Heart left ventricle (tissue), 16 donors: ENCODE data around the gene MGA. TPM values are rescaled to one million over a fixed set of nuclear protein-coding genes. Genes with fewer than 3 reads are reported as not detected.

Source experiments
- ATAC-seq, 4 donors: fragments of 200-7000 bp; cut with Tn5 transposase; one replicate each; pipeline ENCODE4 v1.9.1; 2020 to 2022; ENCODE audit warnings: moderate library complexity in 4 of 4, mild to moderate bottlenecking in 3 of 4, moderate number of reproducible peaks in 1 of 4
- DNase-seq, 5 donors: peaks; one replicate each; pipeline ENCODE4 v3.0.0-alpha.2; 2020
- H3K27ac ChIP-seq, 12 donors: fragments of 200-600 bp; sonication (generic) in 4 of 12; one replicate each; pipeline versions ENCODE4 v1.5.0 to v1.8.0; 2016 to 2022; ENCODE audit warnings: mild to moderate bottlenecking in 2 of 12
- H3K27me3 ChIP-seq, 9 donors: fragments of 200-600 bp; sonication (generic) in 2 of 9; one replicate each; pipeline versions ENCODE4 v1.5.1 to v1.8.0; 2016 to 2022; ENCODE audit warnings: mild to moderate bottlenecking in 3 of 9
- H3K36me3 ChIP-seq, 9 donors: fragments of 200-600 bp; sonication (generic) in 2 of 9; one replicate each; pipeline versions ENCODE4 v1.5.0 to v1.8.0; 2018 to 2022; ENCODE audit warnings: mild to moderate bottlenecking in 2 of 9
- H3K4me1 ChIP-seq, 12 donors: fragments of 200-600 bp; sonication (generic) in 4 of 12; one replicate each; pipeline versions ENCODE4 v1.5.0 to v1.8.0; 2016 to 2022; ENCODE audit warnings: mild to moderate bottlenecking in 3 of 12
- H3K4me3 ChIP-seq, 12 donors: fragments of 200-600 bp; sonication (generic) in 4 of 12; one replicate each; pipeline versions ENCODE4 v1.5.0 to v1.8.0; 2017 to 2022; ENCODE audit warnings: mild to moderate bottlenecking in 9 of 12, moderate library complexity in 4 of 12
- H3K9me3 ChIP-seq, 12 donors: fragments of 200-600 bp; sonication (generic) in 4 of 12; one replicate each; pipeline versions ENCODE4 v1.5.0 to v1.8.0; 2016 to 2022; ENCODE audit warnings: mild to moderate bottlenecking in 1 of 12
- POLR2A ChIP-seq, 2 donors: fragments of 450-650 bp; IDR thresholded peaks; one replicate each; pipeline ENCODE4 v1.6.1; 2017; ENCODE audit warnings: antibody characterized with exemption in 2 of 2, mild to moderate bottlenecking in 2 of 2, moderate library complexity in 2 of 2
- WGBS, 4 donors: extraction: QIAGEN DNeasy Blood & Tissue Kit in 2 of 4; methylation state at CpG; one replicate each; pipeline versions ENCODE4 v1.1.5 to v1.1.7; 2013 to 2018; 5-methylcytosine and 5-hydroxymethylcytosine counted together
- intact Hi-C, 10 donors: fragments of 100-400 bp; cut with DNase I; formaldehyde crosslinking; loops; one replicate each; pipeline versions ENCODE4 v1.11.1 to v1.14.2; 2022
- polyA plus RNA-seq, 2 donors: library from polyadenylated mRNA; stranded (reverse); fragments of 200-250 nt; gene quantifications; one replicate each; pipeline ENCODE4 v1.2.3, GENCODE V29; 2013
- total RNA-seq, 9 donors: library from RNA; depleted of rRNA in 2 of 9; stranded (reverse); fragments of >200 nt in 2 of 9; fragmentation: NEBNext Ultra II Directional in 3 of 9; extraction: Animal tissue kit (Norgen Biotek cat#: 25700) in 3 of 9; gene quantifications; one replicate each; pipeline versions ENCODE4 v1.1.0 to v1.2.4, GENCODE V29; 2016 to 2023
- TF ChIP-seq, protein P1 (sequence below), 12 donors: fragments of 200-600 bp; sonication (generic) in 4 of 12; IDR thresholded peaks; one replicate each; pipeline versions ENCODE4 v1.5.0 to v1.8.0; 2018 to 2022; ENCODE audit warnings: antibody characterized with exemption in 12 of 12, mild to moderate bottlenecking in 5 of 12
- donor health status: ischemic (EF 13 %, LVEDD 7.1; RV severe dilation, severe dysfunction).
- donor health status: healthy with polysubstance abuse.
- donor health status: DM: no; HTN: yes; CAD: no.
- donor health status: DM: no; HTN: no; CAD: no.
- donor health status: ischemic (EF 25% LVEDD 6.9; RV normal size, moderate dysfunction).
- donor health status: ischemic (EF 25% LVEDD 5.7; RV mildly dilated, moderate dysfunction).
- donor health status: healthy.
- donor health status: DM: yes; HTN: yes; CAD: no.
- donor health status: ischemic (EF 35%, LVEDD 5.7; RV mildly dilated, moderate dysfunction).
- donor health status: nonischemic (EF 11% LVEDD 7.7; RV severe dilation, severe dysfunction).
- donor health status: DM: yes; HTN: yes; CAD: no.
- donor health status: PGD.
- donor health status: ischemic (EF 29% LVEDD 5.4; RV normal size, mild dysfunction).
- donor health status: nonischemic (EF 23%, LVEDD 6.1; RV moderate dilation, normal function).

The MGA gene
- total and polyA plus RNA-seq, 11 donors, result 5.3 to 58.7 (median 34.5) TPM

DNA sequence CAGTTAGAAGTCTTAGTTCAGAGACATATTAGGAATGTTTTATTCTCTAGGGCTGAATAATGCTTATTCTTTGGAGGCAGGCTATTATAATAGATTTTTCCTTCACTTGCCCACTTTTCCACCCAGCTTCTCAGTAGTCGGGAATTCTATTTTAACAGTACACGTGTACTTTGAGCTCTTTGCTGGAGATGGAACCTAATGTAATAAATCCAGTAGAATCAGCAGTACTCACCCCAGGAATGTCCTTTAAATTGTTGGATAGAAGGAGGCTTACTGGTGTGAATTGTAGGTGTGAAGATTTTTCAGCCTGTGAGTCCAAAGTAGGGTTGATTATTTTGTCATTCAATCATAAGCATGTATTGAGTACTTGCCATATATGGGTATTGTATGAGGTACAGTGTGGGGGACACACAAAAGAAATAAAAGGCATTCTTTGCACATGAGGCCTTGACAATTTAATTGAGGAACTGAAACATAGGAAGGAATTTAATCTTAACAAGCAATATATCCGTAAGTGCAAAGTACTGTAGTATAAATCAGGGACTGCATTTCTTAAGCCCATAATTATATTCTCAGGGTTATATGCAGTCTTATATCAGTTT is 29.5 kb upstream of the MGA start:
- H3K4me1 ChIP-seq, result peaks cover 0 to 28% (median 12%) of the 10 kb centered on the region in 12 donors
- no peak for TF ChIP-seq POLR2A (IDR thresholded peaks at IDR 0.05)
- TF ChIP-seq, protein P1, sequence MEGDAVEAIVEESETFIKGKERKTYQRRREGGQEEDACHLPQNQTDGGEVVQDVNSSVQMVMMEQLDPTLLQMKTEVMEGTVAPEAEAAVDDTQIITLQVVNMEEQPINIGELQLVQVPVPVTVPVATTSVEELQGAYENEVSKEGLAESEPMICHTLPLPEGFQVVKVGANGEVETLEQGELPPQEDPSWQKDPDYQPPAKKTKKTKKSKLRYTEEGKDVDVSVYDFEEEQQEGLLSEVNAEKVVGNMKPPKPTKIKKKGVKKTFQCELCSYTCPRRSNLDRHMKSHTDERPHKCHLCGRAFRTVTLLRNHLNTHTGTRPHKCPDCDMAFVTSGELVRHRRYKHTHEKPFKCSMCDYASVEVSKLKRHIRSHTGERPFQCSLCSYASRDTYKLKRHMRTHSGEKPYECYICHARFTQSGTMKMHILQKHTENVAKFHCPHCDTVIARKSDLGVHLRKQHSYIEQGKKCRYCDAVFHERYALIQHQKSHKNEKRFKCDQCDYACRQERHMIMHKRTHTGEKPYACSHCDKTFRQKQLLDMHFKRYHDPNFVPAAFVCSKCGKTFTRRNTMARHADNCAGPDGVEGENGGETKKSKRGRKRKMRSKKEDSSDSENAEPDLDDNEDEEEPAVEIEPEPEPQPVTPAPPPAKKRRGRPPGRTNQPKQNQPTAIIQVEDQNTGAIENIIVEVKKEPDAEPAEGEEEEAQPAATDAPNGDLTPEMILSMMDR (IDR thresholded peaks at IDR 0.05), result no peak
- DNase-seq (no peak), ATAC-seq (no peak)
- H3K27ac ChIP-seq, result no peak overlapping the region
- no peaks in the 10 kb centered on the region for H3K27me3 ChIP-seq
- H3K36me3 ChIP-seq, result no peaks in the 10 kb centered on the region
- no peaks in the 10 kb centered on the region for H3K9me3 ChIP-seq
- H3K4me3 ChIP-seq, result no peak overlapping the region
- 67 to 81% (median 70%) methylated on average over 3 of the region's 3 CpGs for WGBS, 4 donors
- intact Hi-C loops, result no loop called here

DNA sequence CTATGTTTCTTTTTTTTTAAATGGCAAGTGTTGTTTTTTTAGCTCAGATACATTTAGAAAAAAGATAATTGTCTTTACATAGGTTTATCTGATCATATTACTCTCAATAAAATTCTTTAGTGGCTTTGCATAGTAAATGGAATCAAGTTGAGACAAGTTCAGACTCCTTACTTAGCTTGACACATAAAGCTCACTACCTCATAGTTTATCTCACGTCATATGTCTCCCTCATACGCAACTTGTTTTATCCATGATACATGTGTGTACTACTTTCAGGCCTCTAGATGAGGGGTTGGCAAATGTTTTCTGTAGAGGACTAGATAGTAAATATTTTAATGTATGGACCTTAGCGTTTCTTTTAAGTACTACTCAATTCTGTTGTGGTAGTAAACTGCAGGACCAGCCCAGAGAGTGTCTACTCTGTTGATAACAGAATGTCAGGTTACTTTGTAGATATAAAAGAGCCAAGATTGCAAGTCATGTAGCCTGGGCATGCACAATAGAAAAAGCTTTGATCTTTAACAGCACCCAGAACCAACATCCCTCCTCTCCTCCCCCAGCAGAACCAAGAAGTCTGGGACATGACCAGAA is 28.2 kb upstream of the MGA start:
- intact Hi-C loops, result no loop called here
- no peak for DNase-seq
- Histone ChIP-seq H3K4me3 (no peak overlapping the region), H3K27me3 (no peaks in the 10 kb centered on the region), H3K27ac (peak overlapping the region in 2 of 12 donors; percentile 11 to 28), H3K4me1 (peaks cover 0 to 28% (median 12%) of the 10 kb centered on the region in 12 donors), H3K9me3 (no peaks in the 10 kb centered on the region), H3K36me3 (no peaks in the 10 kb centered on the region)
- peak in 2 of 4 donors; percentile 18 to 42 for ATAC-seq
- 62 to 75% (median 63%) methylated on average over 3 of the region's 3 CpGs for WGBS, 4 donors
- TF ChIP-seq, protein P1 (IDR thresholded peaks at IDR 0.05), result no peak
- TF ChIP-seq POLR2A (IDR thresholded peaks at IDR 0.05), result no peak

DNA sequence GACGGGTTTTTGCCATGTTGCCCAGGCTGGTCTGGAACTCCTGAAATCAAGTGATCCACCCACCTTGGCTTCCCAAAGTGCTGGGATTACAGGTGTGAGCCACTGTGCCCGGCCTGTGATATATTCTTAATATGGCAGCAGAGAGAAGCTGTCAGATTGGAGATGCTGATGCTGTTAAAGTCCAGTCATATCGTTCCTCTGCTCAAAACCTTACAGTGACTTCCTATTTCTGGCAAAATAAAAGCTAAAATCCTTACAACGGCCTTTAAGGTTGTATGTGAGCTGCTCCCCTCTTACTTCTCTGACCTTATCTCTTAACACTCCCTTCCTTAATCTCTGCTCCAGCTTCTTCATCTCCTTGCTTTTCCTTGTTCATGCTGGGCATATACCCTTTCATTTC is 26.6 kb upstream of the MGA start:
- intact Hi-C loops, result no loop called here
- no peak for TF ChIP-seq POLR2A (IDR thresholded peaks at IDR 0.05)
- TF ChIP-seq, protein P1 (IDR thresholded peaks at IDR 0.05), result no peak
- Histone ChIP-seq H3K27ac (no peak overlapping the region), H3K27me3 (no peaks in the 10 kb centered on the region), H3K36me3 (no peaks in the 10 kb centered on the region), H3K4me1 (peaks cover 0 to 28% (median 12%) of the 10 kb centered on the region in 12 donors), H3K9me3 (no peaks in the 10 kb centered on the region), H3K4me3 (no peak overlapping the region)
- WGBS, 4 donors, result 71 to 80% (median 78%) methylated on average over 4 of the region's 4 CpGs
- no peak for ATAC-seq
- no peak for DNase-seq

DNA sequence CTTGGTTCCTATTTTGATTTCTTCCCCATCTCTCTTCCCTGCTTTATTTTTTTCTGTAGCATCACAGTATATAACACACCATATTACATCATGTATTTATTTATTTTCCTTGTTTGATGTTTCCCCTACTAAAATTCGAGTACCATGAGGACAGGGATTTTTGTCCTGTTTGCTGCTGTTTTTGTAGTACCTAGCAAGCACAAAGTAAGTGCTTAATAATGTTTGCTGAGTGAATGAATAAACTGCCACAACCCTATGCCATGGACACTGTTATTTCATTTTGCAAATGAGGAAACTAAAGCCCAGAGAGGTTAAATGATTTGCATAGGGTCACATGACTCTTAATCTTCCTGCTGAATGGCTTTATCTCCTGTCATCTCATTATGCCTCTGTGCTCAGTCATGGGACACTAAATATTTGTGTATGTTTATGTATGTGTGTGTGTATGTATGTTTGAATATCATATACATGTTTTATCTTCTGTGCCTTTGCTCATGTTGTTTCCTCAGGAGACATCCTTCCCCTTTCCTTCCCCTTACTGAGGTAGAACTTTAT is 26.1 kb upstream of the MGA start:
- Histone ChIP-seq H3K36me3 (no peaks in the 10 kb centered on the region), H3K4me3 (no peak overlapping the region), H3K27me3 (no peaks in the 10 kb centered on the region), H3K4me1 (peaks cover 0 to 28% (median 12%) of the 10 kb centered on the region in 12 donors), H3K27ac (no peak overlapping the region), H3K9me3 (no peaks in the 10 kb centered on the region)
- TF ChIP-seq POLR2A (IDR thresholded peaks at IDR 0.05), result no peak
- TF ChIP-seq, protein P1 (IDR thresholded peaks at IDR 0.05), result no peak
- DNase-seq (no peak), ATAC-seq (no peak)
- 62 to 72% (median 71%) methylated on average over 1 of the region's 1 CpG for WGBS, 4 donors
- intact Hi-C loops, result no loop called here
